ENCODE measurements around the gene MSTN. TPM values are rescaled to one million over a fixed set of nuclear protein-coding genes. Genes with fewer than 3 reads are reported as not detected.

The MSTN gene
- total RNA-seq, 1 experiment from 2014 or later, result not detected

DNA sequence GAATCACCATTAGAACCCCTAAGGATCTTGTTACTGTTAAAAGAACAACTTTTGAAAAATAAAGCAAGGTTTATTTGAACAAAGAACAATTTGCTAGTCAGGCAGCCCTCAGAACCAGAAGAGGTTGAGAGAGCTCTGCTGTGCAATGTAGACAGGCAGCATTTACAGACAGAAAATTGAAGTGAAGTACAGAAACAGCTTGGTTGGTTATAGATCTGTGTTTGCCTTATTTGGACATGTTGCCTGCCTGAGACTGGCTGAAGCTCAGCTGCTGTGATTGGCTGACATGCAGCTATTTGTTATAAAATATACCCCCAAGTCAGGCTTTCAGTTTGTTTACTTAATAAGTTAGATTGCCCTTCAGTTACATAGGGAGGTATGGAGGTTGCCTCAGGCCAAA, 12.5 kb downstream of the MSTN start:
- H3K36me3 Mint-ChIP-seq (ENCODE audit: insufficient read depth in 1 of 3, low read depth in 3 of 3), result no peaks in the 10 kb centered on the region
- Histone ChIP-seq H3K4ac (ENCODE audit: low read depth, low read length) (no peak overlapping the region), H3K4me2 (ENCODE audit: insufficient read depth, insufficient read length, low read length) (no peak overlapping the region), H3K23me2 (ENCODE audit: insufficient read length, low read depth, low read length, poor library complexity, severe bottlenecking) (no peaks in the 10 kb centered on the region), H3K27me3 (ENCODE audit: insufficient read depth, low read length) (no peaks in the 10 kb centered on the region), H2AK5ac (ENCODE audit: insufficient read length, low read length) (no peak overlapping the region), H2BK20ac (ENCODE audit: low read depth, low read length, poor library complexity, severe bottlenecking) (no peak overlapping the region), H3K4me1 (ENCODE audit: insufficient read depth, low read length) (no peaks in the 10 kb centered on the region), H3K27ac (ENCODE audit: insufficient read length, low read depth, low read length) (no peak overlapping the region), H3T11ph (ENCODE audit: low read length) (no peak overlapping the region), H4K20me1 (ENCODE audit: control insufficient read depth, insufficient read depth, insufficient read length) (no peaks in the 10 kb centered on the region), H3K9ac (ENCODE audit: extremely low read depth, insufficient read length, low read length) (no peak overlapping the region), H4K91ac (ENCODE audit: insufficient read length, low read depth, low read length) (no peak overlapping the region), H3K56ac (ENCODE audit: insufficient read length, low read depth, low read length) (no peak overlapping the region), H2BK120ac (ENCODE audit: low read depth, low read length, poor library complexity, severe bottlenecking) (no peak overlapping the region), H4K8ac (replicated peaks; ENCODE audit: insufficient read length, low read depth, low read length) (no peak overlapping the region), H3K79me1 (ENCODE audit: insufficient read depth, low read depth, low read length, poor library complexity, severe bottlenecking) (no peaks in the 10 kb centered on the region), H4K5ac (ENCODE audit: insufficient read length, low read depth, low read length) (no peak overlapping the region), H2BK5ac (ENCODE audit: insufficient read length, low read length) (no peak overlapping the region), H3K79me2 (ENCODE audit: insufficient read depth, low read length) (no peaks in the 10 kb centered on the region), H2AFZ (ENCODE audit: low read length) (no peak overlapping the region), H3K23ac (ENCODE audit: insufficient read length, low read depth, low read length) (no peak overlapping the region), H2BK12ac (ENCODE audit: insufficient read length, low read depth, low read length) (no peak overlapping the region), H3K9me3 (ENCODE audit: control insufficient read depth, low read depth, low read length) (no peaks in the 10 kb centered on the region), H2BK15ac (ENCODE audit: low read depth, low read length) (no peak overlapping the region), H3K18ac (ENCODE audit: insufficient read length, low read depth, low read length) (no peak overlapping the region), H3K14ac (ENCODE audit: insufficient read depth, low read length) (no peak overlapping the region)
- TF ChIP-seq, protein P1, sequence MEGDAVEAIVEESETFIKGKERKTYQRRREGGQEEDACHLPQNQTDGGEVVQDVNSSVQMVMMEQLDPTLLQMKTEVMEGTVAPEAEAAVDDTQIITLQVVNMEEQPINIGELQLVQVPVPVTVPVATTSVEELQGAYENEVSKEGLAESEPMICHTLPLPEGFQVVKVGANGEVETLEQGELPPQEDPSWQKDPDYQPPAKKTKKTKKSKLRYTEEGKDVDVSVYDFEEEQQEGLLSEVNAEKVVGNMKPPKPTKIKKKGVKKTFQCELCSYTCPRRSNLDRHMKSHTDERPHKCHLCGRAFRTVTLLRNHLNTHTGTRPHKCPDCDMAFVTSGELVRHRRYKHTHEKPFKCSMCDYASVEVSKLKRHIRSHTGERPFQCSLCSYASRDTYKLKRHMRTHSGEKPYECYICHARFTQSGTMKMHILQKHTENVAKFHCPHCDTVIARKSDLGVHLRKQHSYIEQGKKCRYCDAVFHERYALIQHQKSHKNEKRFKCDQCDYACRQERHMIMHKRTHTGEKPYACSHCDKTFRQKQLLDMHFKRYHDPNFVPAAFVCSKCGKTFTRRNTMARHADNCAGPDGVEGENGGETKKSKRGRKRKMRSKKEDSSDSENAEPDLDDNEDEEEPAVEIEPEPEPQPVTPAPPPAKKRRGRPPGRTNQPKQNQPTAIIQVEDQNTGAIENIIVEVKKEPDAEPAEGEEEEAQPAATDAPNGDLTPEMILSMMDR (conservative IDR thresholded peaks at IDR 0.05), result no peak
- H3K9me3 Mint-ChIP-seq, result no peaks in the 10 kb centered on the region
- no peaks in the 10 kb centered on the region for H3K27me3 Mint-ChIP-seq (ENCODE audit: low read depth)
- no peak overlapping the region for H3K4me3 Mint-ChIP-seq
- no peaks in the 10 kb centered on the region for H3K4me1 Mint-ChIP-seq
- peak overlapping the region in 1 of 3 experiments; percentile 79; a peak in 1 of 7 replicates for H3K27ac Mint-ChIP-seq
- no peak for DNase-seq
